ENCODE measurements around the gene PLEKHA7. TPM values are rescaled to one million over a fixed set of nuclear protein-coding genes. Genes with fewer than 3 reads are reported as not detected.

Gene PLEKHA7
- total RNA-seq, 1 experiment from 2014 or later = 57.6 TPM

- Histone ChIP-seq H3K9me3 (no peaks in the 10 kb centered on the region), H3K27me3 (replicated peaks; ENCODE audit: control insufficient read depth, insufficient read depth, low read length) (no peaks in the 10 kb centered on the region), H3K4me1 (peaks cover 80% of the 10 kb centered on the region), H3K36me3 (ENCODE audit: control insufficient read depth, insufficient read depth, low read length) (no peaks in the 10 kb centered on the region), H3K4me3 (ENCODE audit: low read depth, low read length) (no peak overlapping the region)
- ChIA-PET CTCF (interaction anchor here (1.4 kb wide), 1 partner anchor 77 kb away, joined by 6 read pairs; no protein-coding TSS in a partner anchor), POLR2A (no interaction called here)
- TF ChIP-seq CTCF (IDR thresholded peaks at IDR 0.05; ENCODE audit: insufficient read depth in 1 of 2, low read depth in 1 of 2, low read length in 1 of 2, severe bottlenecking in 1 of 2, unreplicated experiment in 1 of 2) = no peak
- H3K36me3 Mint-ChIP-seq (ENCODE audit: insufficient read depth, unreplicated experiment) = no peaks in the 10 kb centered on the region
- no TSS peak for BruUV-seq (replicated peaks)
- no peak overlapping the region for H3K4me3 Mint-ChIP-seq (ENCODE audit: unreplicated experiment)
- no peaks in the 10 kb centered on the region for H3K9me3 Mint-ChIP-seq (ENCODE audit: unreplicated experiment)
- no peak for DNase-seq
- peaks cover 73% of the 10 kb centered on the region for H3K4me1 Mint-ChIP-seq (ENCODE audit: low read depth, unreplicated experiment)
- intact Hi-C loops (cut with micrococcal nuclease; ENCODE audit: unreplicated experiment) = no loop called here
- H3K27me3 Mint-ChIP-seq (ENCODE audit: insufficient read depth, unreplicated experiment) = no peaks in the 10 kb centered on the region
- peak overlapping the region; percentile 30 for H3K27ac Mint-ChIP-seq (ENCODE audit: unreplicated experiment)
Measured at GRCh38 chr11:16896729-16897469, 117.3 kb downstream of the PLEKHA7 start.

GRCh38 chr11:16895306-16895705, 118.9 kb downstream of the PLEKHA7 start:
- ChIA-PET CTCF (no interaction called here), POLR2A (no interaction called here)
- Histone ChIP-seq H3K9me3 (peaks cover 3% of the 10 kb centered on the region), H3K27me3 (replicated peaks; ENCODE audit: control insufficient read depth, insufficient read depth, low read length) (no peaks in the 10 kb centered on the region), H3K36me3 (ENCODE audit: control insufficient read depth, insufficient read depth, low read length) (no peaks in the 10 kb centered on the region), H3K4me1 (peaks cover 85% of the 10 kb centered on the region), H3K4me3 (ENCODE audit: low read depth, low read length) (no peak overlapping the region)
- TF ChIP-seq CTCF (IDR thresholded peaks at IDR 0.05; ENCODE audit: insufficient read depth in 1 of 2, low read depth in 1 of 2, low read length in 1 of 2, severe bottlenecking in 1 of 2, unreplicated experiment in 1 of 2) = no peak
- intact Hi-C loops (cut with micrococcal nuclease; ENCODE audit: unreplicated experiment) = no loop called here
- Mint-ChIP-seq H3K4me1 (ENCODE audit: low read depth, unreplicated experiment) (peaks cover 80% of the 10 kb centered on the region), H3K36me3 (ENCODE audit: insufficient read depth, unreplicated experiment) (peaks cover 7% of the 10 kb centered on the region), H3K27me3 (ENCODE audit: insufficient read depth, unreplicated experiment) (no peaks in the 10 kb centered on the region), H3K4me3 (ENCODE audit: unreplicated experiment) (no peak overlapping the region), H3K9me3 (ENCODE audit: unreplicated experiment) (no peaks in the 10 kb centered on the region), H3K27ac (ENCODE audit: unreplicated experiment) (peak overlapping the region; percentile 63)
- DNase-seq = no peak
- BruUV-seq (replicated peaks) = no TSS peak

- BruUV-seq (replicated peaks) = no TSS peak
- intact Hi-C loops (cut with micrococcal nuclease; ENCODE audit: unreplicated experiment) = loop anchor here (1.0 kb wide), 1 partner anchor 31 kb away; no protein-coding TSS in a partner anchor
- Histone ChIP-seq H3K4me1 (peaks cover 67% of the 10 kb centered on the region), H3K27me3 (replicated peaks; ENCODE audit: control insufficient read depth, insufficient read depth, low read length) (no peaks in the 10 kb centered on the region), H3K9me3 (peaks cover 12% of the 10 kb centered on the region), H3K36me3 (ENCODE audit: control insufficient read depth, insufficient read depth, low read length) (no peaks in the 10 kb centered on the region), H3K4me3 (ENCODE audit: low read depth, low read length) (peak overlapping the region; percentile 9; the same call in 1 of the 2 replicates)
- POLR2A ChIA-PET = no interaction called here
- peaks cover 21% of the 10 kb centered on the region for H3K36me3 Mint-ChIP-seq (ENCODE audit: insufficient read depth, unreplicated experiment)
- H3K27me3 Mint-ChIP-seq (ENCODE audit: insufficient read depth, unreplicated experiment) = no peaks in the 10 kb centered on the region
- peak overlapping the region; percentile 81 for H3K27ac Mint-ChIP-seq (ENCODE audit: unreplicated experiment)
- CTCF ChIA-PET = no interaction called here
- peak; percentile 85 to 87 for DNase-seq
- H3K4me3 Mint-ChIP-seq (ENCODE audit: unreplicated experiment) = peak overlapping the region; percentile 59
- peaks cover 73% of the 10 kb centered on the region for H3K4me1 Mint-ChIP-seq (ENCODE audit: low read depth, unreplicated experiment)
- TF ChIP-seq CTCF (IDR thresholded peaks at IDR 0.05; ENCODE audit: insufficient read depth in 1 of 2, low read depth in 1 of 2, low read length in 1 of 2, severe bottlenecking in 1 of 2, unreplicated experiment in 1 of 2) = peak in 1 of 2 experiments; percentile 14
- peaks cover 13% of the 10 kb centered on the region for H3K9me3 Mint-ChIP-seq (ENCODE audit: unreplicated experiment)
Measured at GRCh38 chr11:16893456-16894066, 120.7 kb downstream of the PLEKHA7 start.

Measured in Caco-2 (cell line).